Spleen (tissue), 11 donors: ENCODE results near the gene BRD3OS. TPM values are rescaled to one million over a fixed set of nuclear protein-coding genes. Genes with fewer than 3 reads are reported as not detected.

Experiments
- DNase-seq: peaks from one replicate; pipeline ENCODE4 v3.0.0-alpha.2; 2020
- H3K27ac ChIP-seq, 8 donors: fragments of 200-600 bp; sonication (generic) in 7 of 8; 1 replicate in 4 of 8; 2 replicates in 4 of 8; pipeline versions ENCODE4 v1.5.0 to v1.8.0; 2016 to 2021; ENCODE audit warnings: inconsistent platforms in 4 of 8, mild to moderate bottlenecking in 4 of 8, moderate library complexity in 1 of 8
- H3K27me3 ChIP-seq, 7 donors: fragments of 200-600 bp; sonication (generic) in 6 of 7; replicated peaks in 1 of 7; 1 replicate in 4 of 7; 2 replicates in 3 of 7; pipeline versions ENCODE4 v1.5.0 to v1.8.0; 2016 to 2021; ENCODE audit warnings: inconsistent platforms in 3 of 7, mild to moderate bottlenecking in 1 of 7
- H3K36me3 ChIP-seq, 6 donors: fragments of 200-600 bp; sonication (generic) in 5 of 6; 1 replicate in 4 of 6; 2 replicates in 2 of 6; pipeline versions ENCODE4 v1.5.0 to v1.8.0; 2016 to 2021; ENCODE audit warnings: inconsistent platforms in 2 of 6
- H3K4me1 ChIP-seq, 6 donors: fragments of 200-600 bp; sonication (generic) in 5 of 6; 1 replicate in 3 of 6; 2 replicates in 3 of 6; pipeline versions ENCODE4 v1.5.0 to v1.8.0; 2016 to 2021; ENCODE audit warnings: inconsistent platforms in 3 of 6
- H3K4me3 ChIP-seq, 8 donors: fragments of 200-600 bp; sonication (generic) in 7 of 8; 1 replicate in 4 of 8; 2 replicates in 4 of 8; pipeline versions ENCODE4 v1.5.0 to v1.8.0; 2016 to 2021; ENCODE audit warnings: inconsistent platforms in 4 of 8, mild to moderate bottlenecking in 4 of 8, moderate library complexity in 2 of 8
- H3K9me3 ChIP-seq, 8 donors: fragments of 200-600 bp; sonication (generic) in 7 of 8; 1 replicate in 4 of 8; 2 replicates in 4 of 8; pipeline versions ENCODE4 v1.5.0 to v1.8.0; 2016 to 2021; ENCODE audit warnings: inconsistent platforms in 4 of 8
- CTCF ChIP-seq, 11 experiments: fragments of 200-600 bp in 7 of 11; fragments of 450-650 bp in 4 of 11; sonication (generic) in 4 of 11; IDR thresholded peaks in 8 of 11; conservative IDR thresholded peaks in 3 of 11; 1 replicate in 7 of 11; 2 replicates in 4 of 11; pipeline versions ENCODE4 v1.4.0 to v1.8.0; 2016 to 2021; ENCODE audit warnings: antibody characterized with exemption in 11 of 11, inconsistent platforms in 4 of 11, mild to moderate bottlenecking in 1 of 11
- POLR2A ChIP-seq, 3 donors: fragments of 450-650 bp; IDR thresholded peaks; one replicate each; pipeline ENCODE4 v1.5.1; 2017; ENCODE audit warnings: antibody characterized with exemption in 3 of 3, mild to moderate bottlenecking in 1 of 3
- POLR2AphosphoS5 ChIP-seq, 3 donors: sonication (generic); formaldehyde crosslinking; IDR thresholded peaks; one replicate each; pipeline ENCODE4 v1.5.1; 2017; ENCODE audit warnings: antibody characterized with exemption in 3 of 3
- WGBS, 5 donors: extraction: QIAGEN DNeasy Blood & Tissue Kit in 3 of 5; methylation state at CpG; one replicate each; pipeline versions ENCODE4 v1.1.5 to v1.1.7; 2013 to 2018; 5-methylcytosine and 5-hydroxymethylcytosine counted together
- intact Hi-C: fragments of 100-400 bp; cut with DNase I; formaldehyde crosslinking; loops from one replicate; pipeline ENCODE4 v1.15.0; 2023; ENCODE audit warnings: low total_unique reads
- polyA plus RNA-seq, 3 donors: library from polyadenylated mRNA; stranded (reverse); fragments of 200-250 nt; gene quantifications; one replicate each; pipeline ENCODE4 v1.2.1, GENCODE V29; 2013
- total RNA-seq, 7 donors: library from RNA; depleted of rRNA in 3 of 7; stranded (reverse); fragments of >200 nt in 3 of 7; fragmentation: NEBNext Ultra II Directional in 4 of 7; extraction: Animal tissue kit (Norgen Biotek cat#: 25700) in 4 of 7; gene quantifications; one replicate each; pipeline versions ENCODE4 v1.1.0 to v1.2.1, GENCODE V29; 2016 to 2021
- donor health status: healthy with polysubstance abuse.
- donor health status: DM: no; HTN: no; CAD: no; lungs with moderate emphysema.
- donor health status: DM: no; HTN: no; CAD: no.
- donor health status: Bipolar disorder and iron deficiency.
- donor health status: healthy.
- donor health status: DM: no; HTN: no; CAD: no.
- donor health status: DM: yes; HTN: yes; CAD: no.

BRD3OS gene
- total and polyA plus RNA-seq, 10 donors, result 6.9 to 13.2 (median 10.7) TPM

GRCh38 chr9:134014946-134015345 lies 10.3 kb upstream of the BRD3OS start:
- Histone ChIP-seq H3K27ac (no peak overlapping the region), H3K4me1 (no peaks in the 10 kb centered on the region), H3K36me3 (no peaks in the 10 kb centered on the region), H3K27me3 (no peaks in the 10 kb centered on the region), H3K4me3 (no peak overlapping the region), H3K9me3 (peaks cover 0 to 12% (median 4%) of the 10 kb centered on the region in 8 donors)
- intact Hi-C loops, result no loop called here
- no peak for DNase-seq
- TF ChIP-seq POLR2A (IDR thresholded peaks at IDR 0.05) (no peak), CTCF (IDR thresholded peaks at IDR 0.05 in 8 of 11, conservative IDR thresholded peaks at IDR 0.05 in 3 of 11) (no peak), POLR2AphosphoS5 (IDR thresholded peaks at IDR 0.05) (no peak)
- WGBS, 5 donors, result 89 to 100% (median 94%) methylated on average over 2 of the region's 2 CpGs

- no peaks in the 10 kb centered on the region for H3K27me3 ChIP-seq
- peak; percentile 59 for DNase-seq
- H3K36me3 ChIP-seq, result peaks cover 0 to 19% (median 4%) of the 10 kb centered on the region in 6 donors
- H3K27ac ChIP-seq, result peak overlapping the region in 7 of 8 donors; percentile 32 to 85 (median 69)
- TF ChIP-seq POLR2A (IDR thresholded peaks at IDR 0.05), result no peak
- TF ChIP-seq POLR2AphosphoS5 (IDR thresholded peaks at IDR 0.05), result no peak
- TF ChIP-seq CTCF (IDR thresholded peaks at IDR 0.05 in 8 of 11, conservative IDR thresholded peaks at IDR 0.05 in 3 of 11), result no peak
- WGBS, 5 donors, result 77 to 86% (median 82%) methylated on average over 4 of the region's 4 CpGs
- H3K9me3 ChIP-seq, result no peaks in the 10 kb centered on the region
- H3K4me3 ChIP-seq, result peak overlapping the region in 4 of 8 donors; percentile 92 to 100 (median 97)
- peaks cover 4 to 22% (median 15%) of the 10 kb centered on the region in 6 donors for H3K4me1 ChIP-seq
- intact Hi-C loops, result no loop called here
Measured at GRCh38 chr9:134024214-134024792, 978 bp upstream of the BRD3OS start.

- H3K36me3 ChIP-seq, result peaks cover 0 to 35% (median 9%) of the 10 kb centered on the region in 6 donors
- 16 to 46% (median 20%) methylated on average over 14 to 66 of the region's 66 CpGs for WGBS, 5 donors
- no peak for DNase-seq
- peaks cover 4 to 22% (median 15%) of the 10 kb centered on the region in 6 donors for H3K4me1 ChIP-seq
- no peaks in the 10 kb centered on the region for H3K9me3 ChIP-seq
- H3K27me3 ChIP-seq, result no peaks in the 10 kb centered on the region
- TF ChIP-seq CTCF (IDR thresholded peaks at IDR 0.05 in 8 of 11, conservative IDR thresholded peaks at IDR 0.05 in 3 of 11) (peak in 7 of 11 experiments; percentile 17 to 57 (median 21)), POLR2A (IDR thresholded peaks at IDR 0.05) (no peak), POLR2AphosphoS5 (IDR thresholded peaks at IDR 0.05) (no peak)
- intact Hi-C loops, result no loop called here
- peak overlapping the region in 7 of 8 donors; percentile 49 to 85 (median 75) for H3K27ac ChIP-seq
- H3K4me3 ChIP-seq, result peak overlapping the region; percentile 75 to 100 (median 97)
Measured at GRCh38 chr9:134025606-134026541, 593 bp downstream of the BRD3OS start.

GRCh38 chr9:134026581-134026980 lies 1.3 kb downstream of the BRD3OS start:
- DNase-seq, result peak; percentile 84
- H3K9me3 ChIP-seq, result no peaks in the 10 kb centered on the region
- H3K4me3 ChIP-seq, result peak overlapping the region in 2 of 8 donors; percentile 94 to 100
- no peaks in the 10 kb centered on the region for H3K27me3 ChIP-seq
- TF ChIP-seq POLR2AphosphoS5 (IDR thresholded peaks at IDR 0.05) (no peak), POLR2A (IDR thresholded peaks at IDR 0.05) (no peak), CTCF (IDR thresholded peaks at IDR 0.05 in 8 of 11, conservative IDR thresholded peaks at IDR 0.05 in 3 of 11) (no peak)
- peaks cover 0 to 42% (median 15%) of the 10 kb centered on the region in 6 donors for H3K36me3 ChIP-seq
- H3K27ac ChIP-seq, result no peak overlapping the region
- H3K4me1 ChIP-seq, result peaks cover 4 to 22% (median 15%) of the 10 kb centered on the region in 6 donors
- intact Hi-C loops, result no loop called here
- WGBS, 5 donors, result 86 to 93% (median 90%) methylated on average over 18 of the region's 18 CpGs
